Neural progenitor cell (in vitro differentiated cells): Measurements from ENCODE around the gene UTP11. TPM values are rescaled to one million over a fixed set of nuclear protein-coding genes. Genes with fewer than 3 reads are reported as not detected.
A peak's percentile ranks its signal among the peaks of the same experiment; 100 is the strongest.

Experiments used
- DNase-seq: peaks from one replicate; pipeline ENCODE4 v3.0.0-alpha.2; 2016; ENCODE audit warnings: low spot score
- H2AFZ ChIP-seq: fragments of 200-600 bp; sonication (generic); replicated peaks from 2 replicates; pipeline ENCODE4 v1.6.1; 2016; ENCODE audit warnings: antibody characterized with exemption
- H3F3A ChIP-seq: fragments of 200-600 bp; sonication (generic); 2 replicates; pipeline ENCODE4 v1.6.1; 2016; ENCODE audit warnings: antibody characterized with exemption, low read depth
- H3K27ac ChIP-seq: fragments of 200-600 bp; sonication (generic); 2 replicates; pipeline ENCODE4 v1.5.1; 2016; ENCODE audit warnings: mild to moderate bottlenecking
- H3K27me3 ChIP-seq: fragments of 200-600 bp; sonication (generic); 2 replicates; pipeline ENCODE4 v1.6.1; 2016; ENCODE audit warnings: mild to moderate bottlenecking, moderate library complexity
- H3K36me3 ChIP-seq: fragments of 200-600 bp; sonication (generic); 2 replicates; pipeline ENCODE4 v1.5.1; 2016
- H3K4me1 ChIP-seq: fragments of 200-600 bp; sonication (generic); 2 replicates; pipeline ENCODE4 v1.6.1; 2016; ENCODE audit warnings: mixed run types
- H3K4me2 ChIP-seq: fragments of 200-600 bp; sonication (generic); 2 replicates; pipeline ENCODE4 v1.6.1; 2016
- H3K4me3 ChIP-seq: fragments of 200-600 bp; sonication (generic); 2 replicates; pipeline ENCODE4 v1.5.1; 2016
- H3K79me2 ChIP-seq: fragments of 200-600 bp; sonication (generic); 2 replicates; pipeline ENCODE4 v1.6.1; 2016; ENCODE audit warnings: low read depth
- H3K9ac ChIP-seq: fragments of 200-600 bp; sonication (generic); 2 replicates; pipeline ENCODE4 v1.6.1; 2016
- H3K9me3 ChIP-seq: fragments of 200-600 bp; sonication (generic); 2 replicates; pipeline ENCODE4 v1.5.1; 2016; ENCODE audit warnings: low read depth
- H4K20me1 ChIP-seq: fragments of 200-600 bp; sonication (generic); 2 replicates; pipeline ENCODE4 v1.6.1; 2016; ENCODE audit warnings: low read depth
- H3K27ac Mint-ChIP-seq: 3 replicates; pipeline ENCODE4 v1.8.0; 2021; ENCODE audit warnings: mixed read lengths
- H3K27me3 Mint-ChIP-seq: 2 replicates; pipeline ENCODE4 v1.8.0; 2022; ENCODE audit warnings: low read depth, mild to moderate bottlenecking, inconsistent platforms, moderate library complexity, mixed read lengths; ENCODE audit not compliant: insufficient read depth
- H3K36me3 Mint-ChIP-seq: 3 replicates; pipeline ENCODE4 v1.8.0; 2021; ENCODE audit warnings: mixed read lengths
- H3K4me1 Mint-ChIP-seq: 3 replicates; pipeline ENCODE4 v1.8.0; 2021; ENCODE audit warnings: mixed read lengths
- H3K4me3 Mint-ChIP-seq: 3 replicates; pipeline ENCODE4 v1.8.0; 2021; ENCODE audit warnings: mild to moderate bottlenecking, moderate library complexity, mixed read lengths
- H3K9me3 Mint-ChIP-seq: 3 replicates; pipeline ENCODE4 v1.8.0; 2020; ENCODE audit warnings: mixed read lengths
- CTCF ChIP-seq: fragments of 200-600 bp; sonication (generic); IDR thresholded peaks from 2 replicates; pipeline ENCODE4 v1.5.1; 2017; ENCODE audit warnings: antibody characterized with exemption, mild to moderate bottlenecking
- EZH2 ChIP-seq: fragments of 200-600 bp; sonication (generic); IDR thresholded peaks from 2 replicates; pipeline ENCODE4 v1.6.1; 2017; ENCODE audit warnings: antibody characterized with exemption, mild to moderate bottlenecking, moderate library complexity
- EZH2phosphoT487 ChIP-seq: fragments of 200-600 bp; sonication (generic); IDR thresholded peaks from 2 replicates; pipeline ENCODE4 v1.6.1; 2017; ENCODE audit warnings: antibody characterized with exemption
- total RNA-seq: library from RNA; depleted of rRNA; stranded (reverse); fragments of >200 nt; gene quantifications from 2 replicates; pipeline ENCODE4 v1.2.3, GENCODE V29; 2015; ENCODE audit warnings: low replicate concordance

The UTP11 gene
- total RNA-seq, 1 donor from 2014 or later: 86.0 TPM

GRCh38 chr1:38000529-38001455 is 11.7 kb upstream of the UTP11 start:
- Mint-ChIP-seq H3K4me1 (peaks cover 52% of the 10 kb centered on the region), H3K36me3 (peaks cover 6% of the 10 kb centered on the region), H3K9me3 (no peaks in the 10 kb centered on the region), H3K27ac (peak overlapping the region; percentile 96), H3K4me3 (peak overlapping the region; percentile 44), H3K27me3 (peaks cover 2% of the 10 kb centered on the region)
- Histone ChIP-seq H4K20me1 (peaks cover 11% of the 10 kb centered on the region), H3K36me3 (no peaks in the 10 kb centered on the region), H3K4me3 (no peak overlapping the region), H3K79me2 (peaks cover 34% of the 10 kb centered on the region), H3K9me3 (no peaks in the 10 kb centered on the region), H2AFZ (no peak overlapping the region), H3K27ac (peak overlapping the region; percentile 70), H3K4me1 (peaks cover 38% of the 10 kb centered on the region), H3F3A (peaks cover 6% of the 10 kb centered on the region), H3K27me3 (no peaks in the 10 kb centered on the region), H3K4me2 (peak overlapping the region; percentile 61), H3K9ac (peak overlapping the region; percentile 21)
- DNase-seq: peak; percentile 56
- TF ChIP-seq EZH2 (no peak), CTCF (no peak)

GRCh38 chr1:38003261-38004250 is 9.0 kb upstream of the UTP11 start:
- H3K4me3 ChIP-seq: peak overlapping the region; percentile 62
- no peaks in the 10 kb centered on the region for H3K9me3 Mint-ChIP-seq
- peaks cover 34% of the 10 kb centered on the region for H3K79me2 ChIP-seq
- H3K4me1 ChIP-seq: peaks cover 42% of the 10 kb centered on the region
- peaks cover 11% of the 10 kb centered on the region for H4K20me1 ChIP-seq
- H3K27me3 ChIP-seq: no peaks in the 10 kb centered on the region
- no peak overlapping the region for H3K27ac ChIP-seq
- peak overlapping the region; percentile 84 for H3K4me3 Mint-ChIP-seq
- H3K36me3 ChIP-seq: no peaks in the 10 kb centered on the region
- no peak overlapping the region for H3K9ac ChIP-seq
- H3F3A ChIP-seq: peaks cover 13% of the 10 kb centered on the region
- H3K9me3 ChIP-seq: no peaks in the 10 kb centered on the region
- peak overlapping the region; percentile 95 for H3K4me2 ChIP-seq
- no peak overlapping the region for H2AFZ ChIP-seq
- TF ChIP-seq EZH2phosphoT487 (no peak), EZH2 (no peak), CTCF (no peak)
- peaks cover 48% of the 10 kb centered on the region for H3K4me1 Mint-ChIP-seq
- no peak overlapping the region for H3K27ac Mint-ChIP-seq
- peaks cover 8% of the 10 kb centered on the region for H3K27me3 Mint-ChIP-seq
- H3K36me3 Mint-ChIP-seq: peaks cover 1% of the 10 kb centered on the region
- no peak for DNase-seq

- H3F3A ChIP-seq: peaks cover 22% of the 10 kb centered on the region
- Mint-ChIP-seq H3K4me1 (peaks cover 49% of the 10 kb centered on the region), H3K27ac (peak overlapping the region; percentile 16), H3K36me3 (no peaks in the 10 kb centered on the region), H3K27me3 (peaks cover 8% of the 10 kb centered on the region), H3K9me3 (no peaks in the 10 kb centered on the region), H3K4me3 (peak overlapping the region; percentile 84)
- H3K36me3 ChIP-seq: no peaks in the 10 kb centered on the region
- H3K27me3 ChIP-seq: no peaks in the 10 kb centered on the region
- H3K4me1 ChIP-seq: peaks cover 50% of the 10 kb centered on the region
- peak overlapping the region; percentile 62 for H3K4me3 ChIP-seq
- H4K20me1 ChIP-seq: peaks cover 11% of the 10 kb centered on the region
- TF ChIP-seq EZH2 (no peak), CTCF (no peak), EZH2phosphoT487 (no peak)
- H3K27ac ChIP-seq: no peak overlapping the region
- H3K4me2 ChIP-seq: peak overlapping the region; percentile 95
- H3K79me2 ChIP-seq: peaks cover 34% of the 10 kb centered on the region
- H3K9me3 ChIP-seq: no peaks in the 10 kb centered on the region
- peak; percentile 34 for DNase-seq
- peak overlapping the region; percentile 44 for H3K9ac ChIP-seq
- no peak overlapping the region for H2AFZ ChIP-seq
These were observed 8.0 kb upstream of the UTP11 start for GRCh38 chr1:38004284-38005108.
